Nephron progenitor cell (in vitro differentiated cells): ENCODE measurements around the gene HDAC7.

Experiments
- DNase-seq: peaks from one replicate; pipeline ENCODE4 v3.0.0; 2021
- H3K27ac Mint-ChIP-seq: 2 replicates; pipeline ENCODE4 v1.8.0; 2021; ENCODE audit warnings: mild to moderate bottlenecking, moderate library complexity, mixed read lengths
- H3K27me3 Mint-ChIP-seq: 2 replicates; pipeline ENCODE4 v1.8.0; 2021; ENCODE audit warnings: mild to moderate bottlenecking, low read depth, mixed read lengths; ENCODE audit not compliant: poor library complexity
- H3K36me3 Mint-ChIP-seq: 2 replicates; pipeline ENCODE4 v1.8.0; 2021; ENCODE audit warnings: low read depth, mixed read lengths
- H3K4me1 Mint-ChIP-seq: 2 replicates; pipeline ENCODE4 v1.8.0; 2021; ENCODE audit warnings: mixed read lengths
- H3K4me3 Mint-ChIP-seq: 2 replicates; pipeline ENCODE4 v1.8.0; 2021; ENCODE audit warnings: mild to moderate bottlenecking, moderate library complexity, mixed read lengths
- H3K9me3 Mint-ChIP-seq: 2 replicates; pipeline ENCODE4 v1.8.0; 2021; ENCODE audit warnings: mild to moderate bottlenecking, moderate library complexity, mixed read lengths
- TF ChIP-seq, protein P1 (sequence below): fragments of 200-600 bp; sonication (generic); IDR thresholded peaks from 2 replicates; pipeline ENCODE4 v1.5.0; 2021; ENCODE audit warnings: antibody characterized with exemption

The HDAC7 gene

DNA sequence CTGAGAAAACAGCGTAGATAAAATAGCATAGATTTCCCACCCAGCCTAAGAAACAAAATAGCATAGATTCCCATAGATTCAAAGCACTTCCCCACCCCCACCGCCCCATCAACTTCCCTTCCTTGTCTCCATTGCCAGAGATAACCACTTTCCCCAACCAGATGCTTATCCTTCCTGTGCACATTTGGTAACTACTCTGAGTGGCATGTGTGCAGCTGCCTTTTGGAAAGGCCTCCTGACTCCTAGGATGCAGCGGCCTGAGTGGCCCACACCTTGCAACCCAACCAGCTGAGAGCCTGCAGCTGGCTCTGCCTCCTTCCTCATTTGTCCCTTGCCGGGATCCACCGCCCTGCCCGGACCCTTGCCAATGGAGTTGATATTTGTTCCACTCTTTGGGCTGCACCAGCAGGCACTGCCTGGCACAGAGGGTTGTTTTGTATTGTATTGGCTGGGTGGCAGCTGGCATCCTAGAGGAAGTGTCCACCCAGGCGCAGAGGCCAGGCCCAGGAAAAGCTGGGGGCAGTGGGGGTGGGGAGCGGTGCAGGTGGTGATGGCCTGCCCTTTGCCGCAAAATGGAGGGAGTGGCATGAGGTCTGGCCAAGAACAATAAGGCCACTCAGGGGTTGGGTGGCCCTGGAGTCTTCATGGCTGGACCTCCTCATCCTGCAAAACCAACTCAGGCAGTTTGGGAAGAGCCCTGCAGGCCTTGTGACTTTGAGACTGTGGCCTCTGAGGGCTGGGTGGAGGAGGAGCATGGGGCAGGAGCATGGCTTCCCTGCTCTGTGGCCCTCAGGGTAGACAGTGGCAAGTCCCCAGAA is 41.8 kb downstream of the HDAC7 start:
- Mint-ChIP-seq H3K27me3 (peaks cover 26% of the 10 kb centered on the region), H3K9me3 (no peaks in the 10 kb centered on the region), H3K36me3 (peaks cover 5% of the 10 kb centered on the region), H3K27ac (no peak overlapping the region), H3K4me1 (peaks cover 46% of the 10 kb centered on the region), H3K4me3 (no peak overlapping the region)
- TF ChIP-seq, protein P1, sequence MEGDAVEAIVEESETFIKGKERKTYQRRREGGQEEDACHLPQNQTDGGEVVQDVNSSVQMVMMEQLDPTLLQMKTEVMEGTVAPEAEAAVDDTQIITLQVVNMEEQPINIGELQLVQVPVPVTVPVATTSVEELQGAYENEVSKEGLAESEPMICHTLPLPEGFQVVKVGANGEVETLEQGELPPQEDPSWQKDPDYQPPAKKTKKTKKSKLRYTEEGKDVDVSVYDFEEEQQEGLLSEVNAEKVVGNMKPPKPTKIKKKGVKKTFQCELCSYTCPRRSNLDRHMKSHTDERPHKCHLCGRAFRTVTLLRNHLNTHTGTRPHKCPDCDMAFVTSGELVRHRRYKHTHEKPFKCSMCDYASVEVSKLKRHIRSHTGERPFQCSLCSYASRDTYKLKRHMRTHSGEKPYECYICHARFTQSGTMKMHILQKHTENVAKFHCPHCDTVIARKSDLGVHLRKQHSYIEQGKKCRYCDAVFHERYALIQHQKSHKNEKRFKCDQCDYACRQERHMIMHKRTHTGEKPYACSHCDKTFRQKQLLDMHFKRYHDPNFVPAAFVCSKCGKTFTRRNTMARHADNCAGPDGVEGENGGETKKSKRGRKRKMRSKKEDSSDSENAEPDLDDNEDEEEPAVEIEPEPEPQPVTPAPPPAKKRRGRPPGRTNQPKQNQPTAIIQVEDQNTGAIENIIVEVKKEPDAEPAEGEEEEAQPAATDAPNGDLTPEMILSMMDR: no peak
- no peak for DNase-seq

DNA sequence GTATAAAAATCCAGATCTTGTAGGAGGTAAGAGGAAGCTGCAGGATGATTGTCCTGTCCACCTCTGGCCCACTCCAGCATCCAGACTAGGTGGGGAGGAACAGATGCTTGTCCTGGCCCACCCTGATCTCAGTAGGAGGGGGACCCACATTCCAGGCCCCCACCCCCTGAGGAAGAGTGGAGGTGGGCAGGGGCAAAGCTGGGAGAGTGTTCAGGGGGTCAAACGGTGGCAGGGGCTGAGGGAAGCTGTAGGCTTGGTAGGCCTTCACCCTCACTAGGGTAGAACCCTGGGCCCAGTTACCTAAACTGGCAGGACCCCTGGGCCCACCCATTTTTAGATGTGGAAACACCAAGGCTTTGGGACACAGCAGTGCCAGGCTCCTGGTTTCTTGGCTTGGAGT is 42.6 kb downstream of the HDAC7 start:
- H3K36me3 Mint-ChIP-seq: no peaks in the 10 kb centered on the region
- no peaks in the 10 kb centered on the region for H3K9me3 Mint-ChIP-seq
- no peak overlapping the region for H3K4me3 Mint-ChIP-seq
- no peak for DNase-seq
- H3K27ac Mint-ChIP-seq: no peak overlapping the region
- peaks cover 31% of the 10 kb centered on the region for H3K27me3 Mint-ChIP-seq
- TF ChIP-seq, protein P1: no peak
- H3K4me1 Mint-ChIP-seq: peaks cover 49% of the 10 kb centered on the region

DNA sequence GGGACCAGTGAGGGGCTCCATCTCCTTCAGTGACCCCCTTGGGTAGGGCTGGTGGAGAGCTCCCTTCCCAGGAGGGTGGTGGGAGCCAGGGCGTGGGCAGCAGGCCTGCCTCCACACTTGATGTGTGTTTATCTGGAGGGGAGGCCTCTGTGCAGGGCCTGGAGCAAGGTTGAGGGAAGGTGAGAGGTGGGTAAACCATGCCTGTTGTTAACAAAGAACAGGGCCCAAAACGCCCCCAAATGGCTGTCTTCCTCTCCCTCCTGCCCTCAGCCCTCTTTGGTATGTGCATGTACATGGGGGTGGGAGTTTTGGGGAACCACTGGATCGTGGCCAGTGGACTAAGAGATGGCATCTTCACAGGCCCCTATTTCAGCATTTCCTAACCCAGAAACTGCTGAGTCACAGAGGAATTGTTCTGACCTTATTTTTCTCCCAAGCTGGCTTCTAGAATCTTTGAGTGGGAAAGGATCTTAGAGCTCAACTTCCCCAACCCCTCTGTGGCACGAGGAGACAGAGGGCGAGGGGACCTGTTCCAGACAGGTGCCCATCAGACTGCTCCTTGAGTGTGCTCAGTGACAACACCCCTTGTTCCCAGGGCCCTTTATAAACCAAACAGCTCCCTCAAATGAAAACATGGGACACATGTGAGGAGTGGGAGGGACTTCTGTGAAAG is 43.1 kb downstream of the HDAC7 start:
- peaks cover 51% of the 10 kb centered on the region for H3K4me1 Mint-ChIP-seq
- TF ChIP-seq, protein P1: no peak
- no peaks in the 10 kb centered on the region for H3K36me3 Mint-ChIP-seq
- peaks cover 32% of the 10 kb centered on the region for H3K27me3 Mint-ChIP-seq
- no peak overlapping the region for H3K27ac Mint-ChIP-seq
- H3K4me3 Mint-ChIP-seq: no peak overlapping the region
- DNase-seq: no peak
- H3K9me3 Mint-ChIP-seq: no peaks in the 10 kb centered on the region

DNA sequence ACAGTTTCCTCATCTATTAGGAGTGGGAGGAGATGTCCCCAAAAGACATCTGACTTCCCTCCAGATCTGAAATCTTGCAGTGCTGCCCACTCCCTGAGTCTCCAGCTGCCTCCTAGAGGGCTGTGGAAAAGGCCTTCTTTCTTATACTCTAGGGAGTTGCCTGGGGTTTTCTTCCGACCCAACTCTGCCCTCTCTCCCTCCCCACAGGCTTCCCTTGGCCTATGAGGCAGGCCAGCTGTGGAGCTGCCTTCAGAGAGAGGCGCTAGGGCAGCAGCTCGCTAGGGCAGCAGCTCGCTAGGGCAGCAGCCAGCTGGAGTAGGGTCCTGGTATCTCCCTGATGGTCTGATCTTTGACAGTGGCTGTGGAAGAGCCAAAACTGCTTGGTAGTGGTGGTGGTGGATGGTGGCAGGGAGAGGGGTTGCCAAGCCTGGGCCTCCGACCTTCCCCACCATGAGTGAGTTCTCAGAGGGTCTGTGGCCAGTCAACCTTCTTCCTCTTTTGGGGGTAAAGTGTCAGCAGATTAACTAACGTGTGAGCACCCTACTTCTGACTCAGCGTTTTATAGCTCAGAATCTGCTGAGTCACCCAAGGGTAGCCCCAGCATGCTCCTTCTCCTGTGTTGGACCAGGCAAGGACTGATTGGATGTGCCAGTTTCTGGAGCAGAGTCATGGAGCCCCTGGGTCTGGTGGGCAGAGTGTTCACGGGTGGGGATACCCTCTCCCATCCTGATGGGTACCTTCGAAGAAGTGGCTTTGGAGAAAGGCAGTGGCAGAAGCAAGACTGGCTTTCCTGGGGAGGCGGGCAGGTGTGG is 44.4 kb downstream of the HDAC7 start:
- H3K27me3 Mint-ChIP-seq: peaks cover 32% of the 10 kb centered on the region
- H3K36me3 Mint-ChIP-seq: no peaks in the 10 kb centered on the region
- no peak overlapping the region for H3K27ac Mint-ChIP-seq
- H3K4me3 Mint-ChIP-seq: peak overlapping the region; percentile 94
- DNase-seq: no peak
- no peaks in the 10 kb centered on the region for H3K9me3 Mint-ChIP-seq
- TF ChIP-seq, protein P1: no peak
- peaks cover 51% of the 10 kb centered on the region for H3K4me1 Mint-ChIP-seq

DNA sequence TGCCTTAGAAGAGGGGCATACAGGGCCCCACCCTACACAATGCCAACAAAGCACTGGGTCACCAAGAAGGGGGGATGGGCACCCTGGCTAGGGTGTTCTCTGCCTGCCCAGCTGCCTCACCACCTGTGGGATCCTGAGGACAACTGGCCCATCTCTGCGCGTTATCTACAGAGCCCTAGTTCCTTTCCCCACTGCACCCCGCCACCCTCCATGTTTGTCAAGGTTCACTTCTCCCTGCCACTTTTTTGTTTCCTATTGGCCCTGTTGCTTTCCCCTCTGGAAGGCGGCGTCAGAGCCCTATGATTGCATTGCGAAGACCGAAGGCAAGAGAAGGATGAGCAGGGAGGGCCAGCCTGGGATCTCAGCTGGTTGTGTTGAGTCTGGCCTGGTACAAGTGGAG is 45.0 kb downstream of the HDAC7 start:
- H3K27ac Mint-ChIP-seq: no peak overlapping the region
- H3K4me3 Mint-ChIP-seq: peak overlapping the region; percentile 94
- no peaks in the 10 kb centered on the region for H3K36me3 Mint-ChIP-seq
- H3K4me1 Mint-ChIP-seq: peaks cover 51% of the 10 kb centered on the region
- no peak for DNase-seq
- TF ChIP-seq, protein P1: no peak
- H3K9me3 Mint-ChIP-seq: no peaks in the 10 kb centered on the region
- peaks cover 32% of the 10 kb centered on the region for H3K27me3 Mint-ChIP-seq
